ENCODE results near the gene TPGS2.

- TF ChIP-seq, protein P1, sequence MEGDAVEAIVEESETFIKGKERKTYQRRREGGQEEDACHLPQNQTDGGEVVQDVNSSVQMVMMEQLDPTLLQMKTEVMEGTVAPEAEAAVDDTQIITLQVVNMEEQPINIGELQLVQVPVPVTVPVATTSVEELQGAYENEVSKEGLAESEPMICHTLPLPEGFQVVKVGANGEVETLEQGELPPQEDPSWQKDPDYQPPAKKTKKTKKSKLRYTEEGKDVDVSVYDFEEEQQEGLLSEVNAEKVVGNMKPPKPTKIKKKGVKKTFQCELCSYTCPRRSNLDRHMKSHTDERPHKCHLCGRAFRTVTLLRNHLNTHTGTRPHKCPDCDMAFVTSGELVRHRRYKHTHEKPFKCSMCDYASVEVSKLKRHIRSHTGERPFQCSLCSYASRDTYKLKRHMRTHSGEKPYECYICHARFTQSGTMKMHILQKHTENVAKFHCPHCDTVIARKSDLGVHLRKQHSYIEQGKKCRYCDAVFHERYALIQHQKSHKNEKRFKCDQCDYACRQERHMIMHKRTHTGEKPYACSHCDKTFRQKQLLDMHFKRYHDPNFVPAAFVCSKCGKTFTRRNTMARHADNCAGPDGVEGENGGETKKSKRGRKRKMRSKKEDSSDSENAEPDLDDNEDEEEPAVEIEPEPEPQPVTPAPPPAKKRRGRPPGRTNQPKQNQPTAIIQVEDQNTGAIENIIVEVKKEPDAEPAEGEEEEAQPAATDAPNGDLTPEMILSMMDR (IDR thresholded peaks at IDR 0.05 in 2 of 3, conservative IDR thresholded peaks at IDR 0.05 in 1 of 3; ENCODE audit: borderline replicate concordance in 1 of 3, insufficient read depth in 1 of 3, low read depth in 2 of 3, low read length in 2 of 3), result no peak
- no peak for TF ChIP-seq ZNF274 (IDR thresholded peaks at IDR 0.05; ENCODE audit: low read depth, low read length)
- TF ChIP-seq POLR2A (IDR thresholded peaks at IDR 0.05; ENCODE audit: borderline replicate concordance, extremely low read depth, insufficient read depth, insufficient read length), result no peak
- no peak for TF ChIP-seq EZH2phosphoT487 (IDR thresholded peaks at IDR 0.05; ENCODE audit: borderline replicate concordance)
- TF ChIP-seq, protein P2, sequence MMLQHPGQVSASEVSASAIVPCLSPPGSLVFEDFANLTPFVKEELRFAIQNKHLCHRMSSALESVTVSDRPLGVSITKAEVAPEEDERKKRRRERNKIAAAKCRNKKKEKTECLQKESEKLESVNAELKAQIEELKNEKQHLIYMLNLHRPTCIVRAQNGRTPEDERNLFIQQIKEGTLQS (IDR thresholded peaks at IDR 0.05), result no peak
- TF ChIP-seq POLR2AphosphoS5 (IDR thresholded peaks at IDR 0.05; ENCODE audit: low read depth, low read length), result no peak
- TF ChIP-seq REST (IDR thresholded peaks at IDR 0.05; ENCODE audit: low read depth), result no peak
- TF ChIP-seq RAD21 (IDR thresholded peaks at IDR 0.05; ENCODE audit: low read depth), result no peak
- no peak for TF ChIP-seq YY1 (IDR thresholded peaks at IDR 0.05; ENCODE audit: extremely low read depth, insufficient replicate concordance, low read depth, low read length)
- TF ChIP-seq, protein P3, sequence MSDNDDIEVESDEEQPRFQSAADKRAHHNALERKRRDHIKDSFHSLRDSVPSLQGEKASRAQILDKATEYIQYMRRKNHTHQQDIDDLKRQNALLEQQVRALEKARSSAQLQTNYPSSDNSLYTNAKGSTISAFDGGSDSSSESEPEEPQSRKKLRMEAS (IDR thresholded peaks at IDR 0.05), result no peak
- TF ChIP-seq EZH2 (IDR thresholded peaks at IDR 0.05), result no peak
Observed at GRCh38 chr18:36819621-36820020, 9.2 kb downstream of the TPGS2 start.

Data from HCT116 (cell line).